Activated CD8-positive, alpha-beta memory T cell treated with anti-CD3 and anti-CD28 coated beads, Interleukin-2, amount 50 U/mL, for 24 hours (primary cell): ENCODE results near the gene PDZK1.
"Not testable (repeated sequence)": the region's sequence is repeated elsewhere in the genome, so short reads cannot be mapped to it uniquely, and the experiment has no call there.

Experiments used
- DNase-seq: peaks from one replicate; pipeline ENCODE4 v3.0.0-alpha.2; 2020; ENCODE audit errors: extremely low read depth

Gene PDZK1

DNA sequence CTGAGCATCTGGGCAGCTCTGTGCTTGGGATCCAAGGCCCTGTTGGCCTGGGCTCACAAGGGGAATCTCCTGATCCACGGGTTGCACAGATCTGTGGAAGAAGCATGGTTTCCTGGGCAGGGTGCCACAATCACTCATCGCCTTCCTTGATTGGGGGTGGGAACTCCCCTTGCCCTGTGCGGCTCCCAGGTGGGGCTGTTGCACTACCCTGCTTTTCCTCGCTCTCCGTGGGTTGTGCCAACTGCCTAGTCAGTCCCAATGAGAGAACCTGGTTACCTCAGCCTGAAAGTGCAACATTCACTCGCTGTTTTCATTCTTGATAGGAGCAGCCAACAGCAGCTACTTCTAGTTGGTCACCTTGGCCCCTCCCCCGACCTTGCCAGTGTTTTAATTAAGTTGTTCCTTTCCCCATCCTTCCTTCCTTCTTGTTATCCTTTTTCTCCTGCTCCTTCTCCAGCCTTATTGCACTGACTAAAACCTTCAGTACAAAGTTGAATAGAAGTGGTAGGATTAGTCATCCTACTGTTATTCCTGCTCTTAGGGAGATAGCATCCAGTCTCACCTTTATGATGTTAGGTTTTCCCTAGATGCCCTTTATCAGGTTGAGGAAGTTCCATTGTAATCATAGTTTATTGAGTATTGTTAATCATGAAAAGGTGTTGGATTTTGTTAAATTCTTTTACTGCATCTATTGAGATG, 50.8 kb downstream of the PDZK1 start:
- DNase-seq: not testable (repeated sequence)

DNA sequence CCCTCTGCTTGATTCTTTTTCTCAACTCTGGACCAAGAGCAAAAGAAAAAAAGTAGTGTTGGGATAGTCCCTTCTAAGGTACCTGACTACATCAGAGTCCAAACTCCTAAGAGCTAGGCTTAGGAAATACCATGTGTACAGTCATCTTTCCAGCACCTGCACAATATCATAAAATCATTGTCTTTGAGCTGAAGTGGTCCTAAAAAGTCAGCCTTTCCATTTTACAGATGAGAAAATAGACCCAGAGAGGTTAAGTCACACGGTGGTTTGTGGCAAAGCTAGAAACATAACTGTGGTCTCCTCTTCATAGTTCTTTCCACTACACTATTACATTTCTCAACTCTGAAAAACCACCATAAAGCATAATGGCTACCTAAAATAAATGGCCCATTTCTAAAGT, 63.2 kb downstream of the PDZK1 start:
- not testable (repeated sequence) for DNase-seq

DNA sequence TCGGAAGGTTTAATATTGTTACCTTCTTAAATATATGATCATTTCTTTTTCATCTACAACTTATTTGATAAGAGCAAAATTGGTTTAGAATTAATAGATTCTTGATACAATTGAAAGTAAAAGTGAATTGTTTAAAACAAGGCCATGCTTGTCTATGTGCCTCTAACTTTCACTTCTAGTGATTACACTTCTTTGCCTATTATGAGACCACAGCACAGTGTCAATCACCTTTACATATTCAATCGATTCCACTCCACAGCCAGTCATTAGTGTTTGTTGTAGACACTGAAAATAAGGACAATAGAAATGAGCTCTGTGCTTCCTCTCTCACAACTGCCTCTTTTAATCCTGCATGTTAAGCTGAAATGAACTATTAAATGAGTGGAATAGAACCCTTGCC, 65.3 kb downstream of the PDZK1 start:
- not testable (repeated sequence) for DNase-seq

DNA sequence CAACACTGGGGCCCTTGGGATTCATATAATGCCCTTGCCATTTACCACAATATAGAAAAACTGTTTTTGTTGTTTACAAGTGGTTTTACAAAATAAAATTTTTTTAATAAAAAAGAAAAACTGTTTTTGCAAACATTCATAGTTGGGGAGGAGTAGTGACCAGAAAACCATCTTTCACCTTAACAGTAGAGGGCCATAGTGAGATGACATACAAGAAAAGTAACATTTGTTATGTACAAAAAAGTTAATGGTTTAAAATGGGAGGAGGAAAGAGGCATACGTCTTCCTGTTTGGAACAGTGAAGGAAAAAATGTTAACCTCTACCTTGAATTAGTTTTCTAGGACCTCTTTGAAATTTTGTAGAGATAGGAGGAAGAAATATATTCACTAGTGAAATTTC, 70.9 kb downstream of the PDZK1 start:
- DNase-seq: not testable (repeated sequence)

DNA sequence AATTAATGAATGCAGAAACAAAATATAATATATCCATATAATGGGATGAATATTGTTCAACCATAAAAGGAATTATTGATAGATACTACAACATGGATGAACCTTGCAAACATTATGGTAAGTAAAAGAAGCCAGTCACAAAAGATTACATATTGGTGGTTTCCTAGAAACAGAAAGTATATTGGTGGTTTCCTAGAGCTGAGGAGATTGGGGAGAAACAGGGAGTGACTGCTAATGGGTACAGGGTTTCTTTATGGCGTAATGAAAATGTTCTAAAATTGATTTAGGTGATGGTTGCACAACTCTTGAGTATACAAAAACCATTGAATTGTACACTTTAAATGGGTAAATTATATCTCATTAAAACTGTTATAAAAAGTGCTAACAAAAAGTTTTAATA, 85.0 kb downstream of the PDZK1 start:
- not testable (repeated sequence) for DNase-seq
